H1 (cell line): ENCODE results near the gene CCDC81. TPM values are rescaled to one million over a fixed set of nuclear protein-coding genes. Genes with fewer than 3 reads are reported as not detected.

Source experiments
- CHD7 ChIP-seq: fragments of 300-600 bp; sonication (generic); IDR thresholded peaks from 2 replicates; pipeline ENCODE4 v1.7.1; 2012; ENCODE audit warnings: low read length, moderate library complexity, mild to moderate bottlenecking, inconsistent platforms; ENCODE audit not compliant: insufficient replicate concordance
- polyA plus RNA-seq, 7 experiments: library from polyadenylated mRNA; depleted of rRNA in 3 of 7; stranded (reverse) in 5 of 7; unstranded in 2 of 7; fragments of >200 nt in 5 of 7; fragments of 200-250 nt in 2 of 7; gene quantifications; 1 replicate in 5 of 7; 2 replicates in 1 of 7; 4 replicates in 1 of 7; pipeline versions ENCODE4 v1.2.1 to v1.2.3, GENCODE V29; 2011 to 2013; ENCODE audit warnings: missing spikeins in 2 of 7, mixed read lengths in 2 of 7
- total RNA-seq: library from RNA; stranded (reverse); fragmentation: NEBNext Ultra II Directional; extraction: Animal tissue kit (Norgen Biotek cat#: 25700); gene quantifications from 2 replicates; pipeline ENCODE4 v1.2.1, GENCODE V29; 2021

Gene CCDC81
- total and polyA plus RNA-seq, 2 of the 8 experiments (the other 6 are each of a cell fraction or from before 2014, with no cell fraction given), result 0.30 to 0.58 TPM

GRCh38 chr11:86386746-86387145 is 12.1 kb downstream of the CCDC81 start (continued):
- no peak for TF ChIP-seq CHD7
- TF ChIP-seq, all 59 proteins: peak for 0
